SU-DHL-6 (cell line): ENCODE measurements around the gene KIF24.
"Not testable (repeated sequence)": the region's sequence is repeated elsewhere in the genome, so short reads cannot be mapped to it uniquely, and the experiment has no call there.

ENCODE experiments used
- H2AFZ ChIP-seq: fragments of 200-600 bp; sonication (generic); 2 replicates; pipeline ENCODE4 v1.6.1; 2014; ENCODE audit warnings: low read depth, mild to moderate bottlenecking, moderate library complexity, mixed read lengths, antibody characterized with exemption, low read length; ENCODE audit not compliant: severe bottlenecking
- H3F3A ChIP-seq: fragments of 200-600 bp; shearing (Covaris generic); 2 replicates; pipeline ENCODE4 v1.6.0; 2016; ENCODE audit warnings: antibody characterized with exemption, mild to moderate bottlenecking; ENCODE audit not compliant: insufficient read depth
- H3K27ac ChIP-seq: fragments of 200-600 bp; sonication (generic); 2 replicates; pipeline ENCODE4 v1.5.1; 2016; ENCODE audit warnings: low read depth, mild to moderate bottlenecking, low read length, moderate library complexity, mixed read lengths
- H3K27me3 ChIP-seq: fragments of 200-600 bp; sonication (generic), shearing (Covaris generic); 2 replicates; pipeline ENCODE4 v1.6.0; 2014; ENCODE audit warnings: mild to moderate bottlenecking, low read length
- H3K36me3 ChIP-seq: fragments of 200-600 bp; sonication (generic); 2 replicates; pipeline ENCODE4 v1.6.1; 2014; ENCODE audit warnings: mild to moderate bottlenecking, low read length, mixed read lengths
- H3K4me2 ChIP-seq: fragments of 300-600, 200-600 bp; shearing (Covaris generic), sonication (generic); 2 replicates; pipeline ENCODE4 v1.6.0; 2014; ENCODE audit warnings: low read length, low read depth, mild to moderate bottlenecking; ENCODE audit not compliant: poor library complexity, severe bottlenecking
- H3K4me3 ChIP-seq: fragments of 200-600 bp; sonication (generic); 2 replicates; pipeline ENCODE4 v1.5.1; 2014; ENCODE audit warnings: antibody characterized with exemption, low read length, mild to moderate bottlenecking, mixed read lengths; ENCODE audit not compliant: insufficient read depth, poor library complexity, severe bottlenecking
- H3K79me2 ChIP-seq: fragments of 200-600 bp; sonication (generic); 2 replicates; pipeline ENCODE4 v1.6.1; 2014; ENCODE audit warnings: mild to moderate bottlenecking, low read length, moderate library complexity; ENCODE audit not compliant: insufficient read depth
- H3K9ac ChIP-seq: fragments of 200-600 bp; sonication (generic); 2 replicates; pipeline ENCODE4 v1.7.0; 2014; ENCODE audit warnings: mild to moderate bottlenecking, low read length
- H3K9me2 ChIP-seq: fragments of 200-600 bp; sonication (generic); replicated peaks from 2 replicates; pipeline ENCODE4 v1.6.1; 2014; ENCODE audit warnings: low read length; ENCODE audit not compliant: insufficient read depth
- H3K9me3 ChIP-seq: fragments of 200-600 bp; sonication (generic); 2 replicates; pipeline ENCODE4 v1.6.1; 2014; ENCODE audit warnings: low read length, mixed read lengths; ENCODE audit not compliant: insufficient read depth
- H4K20me1 ChIP-seq: fragments of 200-600 bp; sonication (generic); 2 replicates; pipeline ENCODE4 v1.6.1; 2014; ENCODE audit warnings: low read depth, mild to moderate bottlenecking, antibody characterized with exemption, low read length, moderate library complexity, mixed read lengths
- EZH2phosphoT487 ChIP-seq: fragments of 200-600 bp; sonication (generic), shearing (Covaris generic); conservative IDR thresholded peaks from 2 replicates; pipeline ENCODE4 v1.6.1; 2018; ENCODE audit warnings: mild to moderate bottlenecking, antibody characterized with exemption, low read length, moderate library complexity, mixed read lengths
- TF ChIP-seq, protein P1 (sequence below): fragments of 200-600 bp; sonication (generic); IDR thresholded peaks from one replicate; pipeline ENCODE4 v1.5.1; 2017; ENCODE audit warnings: antibody characterized with exemption, mild to moderate bottlenecking, low read length, moderate library complexity; ENCODE audit not compliant: insufficient read depth, poor library complexity, severe bottlenecking

Gene KIF24

DNA sequence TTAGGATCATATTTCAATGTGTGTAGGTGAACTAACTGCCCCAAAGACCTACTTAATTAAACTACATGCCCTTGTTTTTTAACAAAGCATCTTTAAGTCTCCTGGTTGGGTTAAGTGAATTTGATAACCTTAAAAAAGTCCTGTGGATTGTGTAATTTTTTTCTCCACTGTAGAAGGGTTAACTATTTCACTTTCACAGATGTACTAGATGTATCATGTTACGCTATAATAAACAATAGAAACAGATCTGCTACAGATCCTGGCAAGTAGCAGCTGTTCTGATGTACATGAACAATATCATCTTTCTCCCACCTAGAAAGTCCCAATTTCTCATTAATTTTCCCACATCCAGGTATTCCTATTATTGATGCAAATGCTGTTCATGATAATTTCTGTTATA, 18.9 kb downstream of the KIF24 start:
- Histone ChIP-seq H3K9me3 (no peaks in the 10 kb centered on the region), H3K27me3 (no peaks in the 10 kb centered on the region), H3K27ac (no peak overlapping the region), H3K9ac (no peak overlapping the region), H3K79me2 (peaks cover 40% of the 10 kb centered on the region), H3K4me2 (no peak overlapping the region), H4K20me1 (no peaks in the 10 kb centered on the region), H3F3A (no peaks in the 10 kb centered on the region), H3K4me3 (no peak overlapping the region), H2AFZ (no peak overlapping the region), H3K9me2 (no peaks in the 10 kb centered on the region), H3K36me3 (peaks cover 11% of the 10 kb centered on the region; the same call in 1 of the 2 replicates)
- no peak for TF ChIP-seq EZH2phosphoT487
- TF ChIP-seq, protein P1, sequence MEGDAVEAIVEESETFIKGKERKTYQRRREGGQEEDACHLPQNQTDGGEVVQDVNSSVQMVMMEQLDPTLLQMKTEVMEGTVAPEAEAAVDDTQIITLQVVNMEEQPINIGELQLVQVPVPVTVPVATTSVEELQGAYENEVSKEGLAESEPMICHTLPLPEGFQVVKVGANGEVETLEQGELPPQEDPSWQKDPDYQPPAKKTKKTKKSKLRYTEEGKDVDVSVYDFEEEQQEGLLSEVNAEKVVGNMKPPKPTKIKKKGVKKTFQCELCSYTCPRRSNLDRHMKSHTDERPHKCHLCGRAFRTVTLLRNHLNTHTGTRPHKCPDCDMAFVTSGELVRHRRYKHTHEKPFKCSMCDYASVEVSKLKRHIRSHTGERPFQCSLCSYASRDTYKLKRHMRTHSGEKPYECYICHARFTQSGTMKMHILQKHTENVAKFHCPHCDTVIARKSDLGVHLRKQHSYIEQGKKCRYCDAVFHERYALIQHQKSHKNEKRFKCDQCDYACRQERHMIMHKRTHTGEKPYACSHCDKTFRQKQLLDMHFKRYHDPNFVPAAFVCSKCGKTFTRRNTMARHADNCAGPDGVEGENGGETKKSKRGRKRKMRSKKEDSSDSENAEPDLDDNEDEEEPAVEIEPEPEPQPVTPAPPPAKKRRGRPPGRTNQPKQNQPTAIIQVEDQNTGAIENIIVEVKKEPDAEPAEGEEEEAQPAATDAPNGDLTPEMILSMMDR: no peak

DNA sequence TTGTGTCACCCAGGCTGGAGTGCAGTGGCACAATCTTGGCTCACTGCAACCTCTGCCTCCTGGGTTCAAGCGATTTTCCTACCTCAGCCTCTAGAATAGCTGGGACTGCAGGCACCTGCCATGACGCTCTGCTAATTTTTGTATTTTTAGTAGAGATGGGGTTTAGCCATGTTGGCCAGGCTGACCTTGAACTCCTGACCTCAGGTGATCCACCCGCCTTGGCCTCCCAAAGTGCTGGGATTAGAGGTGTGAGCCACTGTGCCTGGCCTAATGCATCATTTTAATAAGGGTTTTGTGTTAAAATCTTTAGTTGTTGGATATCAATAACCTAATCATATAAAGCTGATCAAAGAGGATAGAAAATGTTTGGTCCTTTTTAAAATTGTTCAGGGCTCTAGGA, 20.8 kb downstream of the KIF24 start:
- H3K9ac ChIP-seq, H3F3A ChIP-seq, H3K9me2 ChIP-seq, H3K27ac ChIP-seq, H2AFZ ChIP-seq, H3K9me3 ChIP-seq, H3K27me3 ChIP-seq, H3K4me3 ChIP-seq, H3K4me2 ChIP-seq, H4K20me1 ChIP-seq: not testable (repeated sequence)
- Histone ChIP-seq H3K79me2 (peaks cover 24% of the 10 kb centered on the region; the same call in 1 of the 2 replicates), H3K36me3 (peaks cover 18% of the 10 kb centered on the region; the same call in 1 of the 2 replicates)

DNA sequence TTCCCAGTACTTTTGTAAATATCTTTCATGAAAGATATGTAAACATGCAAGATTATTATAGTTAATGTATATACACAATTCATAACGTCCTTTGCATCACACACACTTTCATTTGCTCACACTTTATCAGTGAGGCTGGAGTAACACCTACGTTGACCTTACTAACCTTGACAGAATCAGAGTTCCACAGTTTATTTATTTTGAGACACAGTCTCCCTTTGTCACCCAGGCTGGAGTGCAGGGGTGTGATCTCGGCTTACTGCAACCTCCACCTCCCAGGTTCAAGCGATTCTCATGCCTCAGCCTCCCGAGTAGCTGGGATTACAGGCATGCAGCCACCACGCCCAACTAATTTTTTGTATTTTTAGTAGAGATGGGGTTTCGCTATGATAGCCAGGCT, 28.0 kb downstream of the KIF24 start:
- not testable (repeated sequence) for H3K9ac ChIP-seq, H3K9me3 ChIP-seq, H3K27ac ChIP-seq, H3K9me2 ChIP-seq, H3K79me2 ChIP-seq, H3K4me3 ChIP-seq, H4K20me1 ChIP-seq, H3K4me2 ChIP-seq, H3K27me3 ChIP-seq, H2AFZ ChIP-seq, H3F3A ChIP-seq
- peaks cover 15% of the 10 kb centered on the region; the same call in 1 of the 2 replicates for H3K36me3 ChIP-seq

GRCh38 chr9:34292552-34292951, 36.5 kb downstream of the KIF24 start:
- no peak overlapping the region for H2AFZ ChIP-seq
- no peak overlapping the region for H3K4me3 ChIP-seq
- H3K9me2 ChIP-seq: no peaks in the 10 kb centered on the region
- H3K79me2 ChIP-seq: no peaks in the 10 kb centered on the region
- no peak overlapping the region for H3K9ac ChIP-seq
- H3K27me3 ChIP-seq: no peaks in the 10 kb centered on the region
- no peaks in the 10 kb centered on the region for H3F3A ChIP-seq
- H3K4me2 ChIP-seq: no peak overlapping the region
- H3K9me3 ChIP-seq: no peaks in the 10 kb centered on the region
- TF ChIP-seq, protein P1: no peak
- TF ChIP-seq EZH2phosphoT487: no peak
- H4K20me1 ChIP-seq: no peaks in the 10 kb centered on the region
- peaks cover 16% of the 10 kb centered on the region for H3K36me3 ChIP-seq
- no peak overlapping the region for H3K27ac ChIP-seq
